OCI-LY7 (cell line): ENCODE measurements around the gene RBM33. TPM values are rescaled to one million over a fixed set of nuclear protein-coding genes. Genes with fewer than 3 reads are reported as not detected.

Source experiments
- BruUV-seq: library from RNA; stranded (reverse); fragments of 400-500 nt; replicated peaks from 2 replicates; lab custom pipeline; 2021; lab: Mats Ljungman, UMichigan
- CTCF ChIA-PET: fragments of 300-600 bp; sonication (Branson Sonifier 250); formaldehyde crosslinking; loops from one replicate; lab custom pipeline; 2022; ENCODE audit warnings: antibody characterized with exemption; ENCODE audit not compliant: unreplicated experiment; lab: Charles Lee
- POLR2A ChIA-PET: fragments of 300-600 bp; sonication (Branson Sonifier 250); formaldehyde crosslinking; loops from one replicate; lab custom pipeline; 2022; ENCODE audit warnings: antibody characterized with exemption; lab: Charles Lee
- DNase-seq: peaks from one replicate; pipeline ENCODE4 v3.0.0-alpha.2; 2015; ENCODE audit warnings: low spot score
- H2AFZ ChIP-seq: fragments of 200-600 bp; sonication (generic), shearing (Covaris generic); 2 replicates; pipeline ENCODE4 v1.6.1; 2014; ENCODE audit warnings: mild to moderate bottlenecking, antibody characterized with exemption, low read length, moderate library complexity
- H3K27ac ChIP-seq: fragments of 200-600 bp; sonication (generic); 2 replicates; pipeline ENCODE4 v1.5.1; 2014; ENCODE audit warnings: mixed run types, low read depth, mild to moderate bottlenecking, moderate library complexity, low read length, inconsistent platforms; ENCODE audit not compliant: poor library complexity, severe bottlenecking
- H3K36me3 ChIP-seq: fragments of 200-600 bp; sonication (generic); 2 replicates; pipeline ENCODE4 v1.6.1; 2014; ENCODE audit warnings: mild to moderate bottlenecking, antibody characterized with exemption, low read length, moderate library complexity, mixed read lengths; ENCODE audit not compliant: insufficient read depth
- H3K4me1 ChIP-seq: fragments of 200-600 bp; sonication (generic); 2 replicates; pipeline ENCODE4 v1.5.1; 2014; ENCODE audit warnings: mild to moderate bottlenecking, low read length; ENCODE audit not compliant: insufficient read depth, poor library complexity, severe bottlenecking
- H3K4me2 ChIP-seq: fragments of 200-600 bp; sonication (generic); 2 replicates; pipeline ENCODE4 v1.6.1; 2014; ENCODE audit warnings: mild to moderate bottlenecking, low read length
- H3K4me3 ChIP-seq: fragments of 200-600 bp; sonication (generic); 2 replicates; pipeline ENCODE4 v1.5.1; 2014; ENCODE audit warnings: mild to moderate bottlenecking, low read depth, low read length; ENCODE audit not compliant: poor library complexity, severe bottlenecking
- H3K79me2 ChIP-seq: fragments of 200-600 bp; sonication (generic); 2 replicates; pipeline ENCODE4 v1.6.1; 2016; ENCODE audit warnings: low read depth, mild to moderate bottlenecking, low read length, moderate library complexity, mixed read lengths; ENCODE audit not compliant: insufficient read depth
- H3K9me2 ChIP-seq: fragments of 200-600 bp; sonication (generic); 2 replicates; pipeline ENCODE4 v1.6.1; 2016; ENCODE audit warnings: mild to moderate bottlenecking, low read length, mixed read lengths; ENCODE audit not compliant: insufficient read depth
- H3K9me3 ChIP-seq: fragments of 200-600 bp; sonication (generic); 2 replicates; pipeline ENCODE4 v1.6.1; 2014; ENCODE audit warnings: mild to moderate bottlenecking, mixed run types, low read length, mixed read lengths
- H4K20me1 ChIP-seq: fragments of 200-600 bp; sonication (generic); 2 replicates; pipeline ENCODE4 v1.6.1; 2014; ENCODE audit warnings: mild to moderate bottlenecking, antibody characterized with exemption, low read length, moderate library complexity, mixed read lengths; ENCODE audit not compliant: insufficient read depth
- CTCF ChIP-seq: fragments of 200-600 bp; sonication (generic); conservative IDR thresholded peaks from 2 replicates; pipeline ENCODE4 v1.5.1; 2014; ENCODE audit warnings: mild to moderate bottlenecking, antibody characterized with exemption, low read length, moderate library complexity, mixed read lengths
- EZH2phosphoT487 ChIP-seq: fragments of 200-600 bp; sonication (generic); IDR thresholded peaks from 2 replicates; pipeline ENCODE4 v1.6.1; 2018; ENCODE audit warnings: low read depth, borderline replicate concordance, mild to moderate bottlenecking, mixed run types, antibody characterized with exemption, low read length, moderate library complexity, mixed read lengths
- intact Hi-C: fragments of 100-400 bp; cut with micrococcal nuclease; formaldehyde crosslinking; loops from one replicate; pipeline ENCODE4 v1.10.0; 2022; ENCODE audit not compliant: unreplicated experiment
- total RNA-seq, 2 experiments: library from RNA; depleted of rRNA in 1 of 2; stranded (reverse); fragments of >200 nt in 1 of 2; shearing (Covaris generic) in 1 of 2; gene quantifications; 2 replicates each; pipeline ENCODE4 v1.2.3, GENCODE V29; 2014 to 2022

The RBM33 gene
- total RNA-seq, 2 experiments from 2014 or later = 67.6 to 127 TPM

GRCh38 chr7:155674556-155674955 is 30.1 kb downstream of the RBM33 start:
- Histone ChIP-seq H3K4me1 (peaks cover 9% of the 10 kb centered on the region), H3K36me3 (peaks cover 71% of the 10 kb centered on the region), H3K27ac (no peak overlapping the region), H3K4me3 (no peak overlapping the region), H2AFZ (no peak overlapping the region), H3K4me2 (no peak overlapping the region), H3K79me2 (peaks cover 93% of the 10 kb centered on the region), H3K9me3 (no peaks in the 10 kb centered on the region), H4K20me1 (peaks cover 27% of the 10 kb centered on the region), H3K9me2 (no peaks in the 10 kb centered on the region)
- CTCF ChIA-PET = no interaction called here
- POLR2A ChIA-PET = no interaction called here
- no peak for DNase-seq
- intact Hi-C loops = no loop called here
- TF ChIP-seq CTCF (no peak), EZH2phosphoT487 (no peak)
- no TSS peak for BruUV-seq

- Histone ChIP-seq H3K36me3 (peaks cover 75% of the 10 kb centered on the region), H3K79me2 (peaks cover 92% of the 10 kb centered on the region), H2AFZ (no peak overlapping the region), H4K20me1 (peaks cover 17% of the 10 kb centered on the region), H3K9me3 (no peaks in the 10 kb centered on the region), H3K4me2 (no peak overlapping the region), H3K27ac (no peak overlapping the region), H3K9me2 (no peaks in the 10 kb centered on the region), H3K4me1 (peaks cover 9% of the 10 kb centered on the region), H3K4me3 (no peak overlapping the region)
- intact Hi-C loops = no loop called here
- ChIA-PET CTCF (no interaction called here), POLR2A (interaction anchor here (0.7 kb wide), 1 partner anchor 7 kb away, joined by 3 read pairs; no protein-coding TSS in a partner anchor)
- DNase-seq = no peak
- no TSS peak for BruUV-seq
- TF ChIP-seq EZH2phosphoT487 (no peak), CTCF (no peak)
Observed at GRCh38 chr7:155676052-155676451, 31.6 kb downstream of the RBM33 start.

GRCh38 chr7:155677688-155678087 is 33.2 kb downstream of the RBM33 start:
- Histone ChIP-seq H4K20me1 (peaks cover 12% of the 10 kb centered on the region), H3K36me3 (peaks cover 88% of the 10 kb centered on the region), H3K79me2 (peaks cover 90% of the 10 kb centered on the region), H3K4me3 (no peak overlapping the region), H3K4me2 (no peak overlapping the region), H3K9me3 (no peaks in the 10 kb centered on the region), H2AFZ (no peak overlapping the region), H3K27ac (no peak overlapping the region), H3K9me2 (no peaks in the 10 kb centered on the region), H3K4me1 (peaks cover 14% of the 10 kb centered on the region)
- no TSS peak for BruUV-seq
- intact Hi-C loops = no loop called here
- no peak for DNase-seq
- TF ChIP-seq CTCF = no peak
- TF ChIP-seq EZH2phosphoT487 = no peak
- CTCF ChIA-PET = no interaction called here
- POLR2A ChIA-PET = interaction anchor here (1.2 to 1.8 kb wide), 4 partner anchors 8 to 32 kb away, joined by 3 to 6 read pairs (median 4); no protein-coding TSS in a partner anchor
